T-helper 1 cell treated with Interleukin-12 subunit alpha and Interleukin-12 subunit beta and Interleukin-4 antibody, amounts not matched to agents 30 μg/mL and 1 μg/mL, for 36 hours (primary cell): ENCODE measurements around the gene SSBP3.

Source experiments
- H3K27ac Mint-ChIP-seq: one replicate; pipeline ENCODE4 v1.8.0; 2021; ENCODE audit warnings: mild to moderate bottlenecking, mixed read lengths
- H3K27me3 Mint-ChIP-seq: one replicate; pipeline ENCODE4 v1.8.0; 2021; ENCODE audit warnings: low read depth, mixed read lengths
- H3K36me3 Mint-ChIP-seq: one replicate; pipeline ENCODE4 v1.8.0; 2021; ENCODE audit warnings: low read depth, mixed read lengths
- H3K4me1 Mint-ChIP-seq: one replicate; pipeline ENCODE4 v1.8.0; 2021; ENCODE audit warnings: low read depth, mixed read lengths
- H3K4me3 Mint-ChIP-seq: one replicate; pipeline ENCODE4 v1.8.0; 2021; ENCODE audit warnings: mild to moderate bottlenecking, moderate library complexity, mixed read lengths
- H3K9me3 Mint-ChIP-seq: one replicate; pipeline ENCODE4 v1.8.0; 2021; ENCODE audit warnings: mixed read lengths

Gene SSBP3

GRCh38 chr1:54363925-54364324 is 42.3 kb downstream of the SSBP3 start:
- H3K27ac Mint-ChIP-seq, result no peak overlapping the region
- H3K9me3 Mint-ChIP-seq, result no peaks in the 10 kb centered on the region
- no peaks in the 10 kb centered on the region for H3K27me3 Mint-ChIP-seq
- H3K4me3 Mint-ChIP-seq, result no peak overlapping the region
- peaks cover 51% of the 10 kb centered on the region for H3K4me1 Mint-ChIP-seq
- peaks cover 6% of the 10 kb centered on the region for H3K36me3 Mint-ChIP-seq

GRCh38 chr1:54362881-54363340 is 43.3 kb downstream of the SSBP3 start:
- H3K9me3 Mint-ChIP-seq, result no peaks in the 10 kb centered on the region
- H3K27ac Mint-ChIP-seq, result no peak overlapping the region
- H3K27me3 Mint-ChIP-seq, result no peaks in the 10 kb centered on the region
- peaks cover 10% of the 10 kb centered on the region for H3K36me3 Mint-ChIP-seq
- peaks cover 53% of the 10 kb centered on the region for H3K4me1 Mint-ChIP-seq
- H3K4me3 Mint-ChIP-seq, result no peak overlapping the region

- peaks cover 67% of the 10 kb centered on the region for H3K4me1 Mint-ChIP-seq
- H3K36me3 Mint-ChIP-seq, result peaks cover 14% of the 10 kb centered on the region
- no peaks in the 10 kb centered on the region for H3K9me3 Mint-ChIP-seq
- H3K27me3 Mint-ChIP-seq, result no peaks in the 10 kb centered on the region
- no peak overlapping the region for H3K4me3 Mint-ChIP-seq
- peak overlapping the region; percentile 7 for H3K27ac Mint-ChIP-seq
Observed at GRCh38 chr1:54361342-54361741, 44.9 kb downstream of the SSBP3 start.

GRCh38 chr1:54360165-54361005 is 45.8 kb downstream of the SSBP3 start:
- peaks cover 15% of the 10 kb centered on the region for H3K36me3 Mint-ChIP-seq
- no peaks in the 10 kb centered on the region for H3K27me3 Mint-ChIP-seq
- H3K4me1 Mint-ChIP-seq, result peaks cover 70% of the 10 kb centered on the region
- no peaks in the 10 kb centered on the region for H3K9me3 Mint-ChIP-seq
- H3K4me3 Mint-ChIP-seq, result no peak overlapping the region
- H3K27ac Mint-ChIP-seq, result peak overlapping the region; percentile 33

- Mint-ChIP-seq H3K4me3 (no peak overlapping the region), H3K9me3 (no peaks in the 10 kb centered on the region), H3K4me1 (peaks cover 72% of the 10 kb centered on the region), H3K27me3 (no peaks in the 10 kb centered on the region), H3K36me3 (peaks cover 12% of the 10 kb centered on the region), H3K27ac (no peak overlapping the region)
Observed at GRCh38 chr1:54359393-54360162, 46.6 kb downstream of the SSBP3 start.

GRCh38 chr1:54358503-54359168 is 47.6 kb downstream of the SSBP3 start:
- Mint-ChIP-seq H3K27me3 (no peaks in the 10 kb centered on the region), H3K9me3 (no peaks in the 10 kb centered on the region), H3K4me3 (no peak overlapping the region), H3K27ac (peak overlapping the region; percentile 47), H3K4me1 (peaks cover 70% of the 10 kb centered on the region), H3K36me3 (peaks cover 12% of the 10 kb centered on the region)

GRCh38 chr1:54357967-54358366 is 48.2 kb downstream of the SSBP3 start:
- H3K4me3 Mint-ChIP-seq, result no peak overlapping the region
- peak overlapping the region; percentile 98 for H3K27ac Mint-ChIP-seq
- peaks cover 71% of the 10 kb centered on the region for H3K4me1 Mint-ChIP-seq
- no peaks in the 10 kb centered on the region for H3K27me3 Mint-ChIP-seq
- H3K9me3 Mint-ChIP-seq, result no peaks in the 10 kb centered on the region
- peaks cover 12% of the 10 kb centered on the region for H3K36me3 Mint-ChIP-seq

GRCh38 chr1:54356680-54357147 is 49.5 kb downstream of the SSBP3 start:
- H3K4me1 Mint-ChIP-seq, result peaks cover 74% of the 10 kb centered on the region
- peak overlapping the region; percentile 98 for H3K27ac Mint-ChIP-seq
- no peaks in the 10 kb centered on the region for H3K9me3 Mint-ChIP-seq
- no peaks in the 10 kb centered on the region for H3K27me3 Mint-ChIP-seq
- H3K4me3 Mint-ChIP-seq, result peak overlapping the region; percentile 89
- H3K36me3 Mint-ChIP-seq, result peaks cover 12% of the 10 kb centered on the region

GRCh38 chr1:54355931-54356679 is 50.1 kb downstream of the SSBP3 start:
- H3K27ac Mint-ChIP-seq, result peak overlapping the region; percentile 98
- H3K4me3 Mint-ChIP-seq, result peak overlapping the region; percentile 89
- no peaks in the 10 kb centered on the region for H3K9me3 Mint-ChIP-seq
- H3K4me1 Mint-ChIP-seq, result peaks cover 74% of the 10 kb centered on the region
- H3K36me3 Mint-ChIP-seq, result peaks cover 12% of the 10 kb centered on the region
- H3K27me3 Mint-ChIP-seq, result no peaks in the 10 kb centered on the region

GRCh38 chr1:54354899-54355298 is 51.3 kb downstream of the SSBP3 start:
- Mint-ChIP-seq H3K4me1 (peaks cover 69% of the 10 kb centered on the region), H3K27me3 (no peaks in the 10 kb centered on the region), H3K36me3 (peaks cover 12% of the 10 kb centered on the region), H3K4me3 (no peak overlapping the region), H3K9me3 (no peaks in the 10 kb centered on the region), H3K27ac (peak overlapping the region; percentile 20)

- Mint-ChIP-seq H3K9me3 (no peaks in the 10 kb centered on the region), H3K4me1 (peaks cover 66% of the 10 kb centered on the region), H3K4me3 (no peak overlapping the region), H3K36me3 (peaks cover 12% of the 10 kb centered on the region), H3K27me3 (no peaks in the 10 kb centered on the region), H3K27ac (no peak overlapping the region)
Observed at GRCh38 chr1:54353959-54354358, 52.2 kb downstream of the SSBP3 start.

GRCh38 chr1:54352755-54353154 is 53.4 kb downstream of the SSBP3 start:
- Mint-ChIP-seq H3K36me3 (peaks cover 8% of the 10 kb centered on the region), H3K27me3 (no peaks in the 10 kb centered on the region), H3K9me3 (no peaks in the 10 kb centered on the region), H3K4me3 (no peak overlapping the region), H3K27ac (no peak overlapping the region), H3K4me1 (peaks cover 61% of the 10 kb centered on the region)

GRCh38 chr1:54350360-54350759 is 55.8 kb downstream of the SSBP3 start:
- no peak overlapping the region for H3K4me3 Mint-ChIP-seq
- no peaks in the 10 kb centered on the region for H3K9me3 Mint-ChIP-seq
- H3K27ac Mint-ChIP-seq, result no peak overlapping the region
- H3K27me3 Mint-ChIP-seq, result no peaks in the 10 kb centered on the region
- peaks cover 43% of the 10 kb centered on the region for H3K4me1 Mint-ChIP-seq
- no peaks in the 10 kb centered on the region for H3K36me3 Mint-ChIP-seq

- Mint-ChIP-seq H3K36me3 (peaks cover 3% of the 10 kb centered on the region), H3K27ac (no peak overlapping the region), H3K9me3 (no peaks in the 10 kb centered on the region), H3K4me3 (no peak overlapping the region), H3K27me3 (no peaks in the 10 kb centered on the region), H3K4me1 (peaks cover 32% of the 10 kb centered on the region)
Observed at GRCh38 chr1:54348700-54349021, 57.5 kb downstream of the SSBP3 start.
